GM18861 (cell line): ENCODE results near the gene PRPH.
"Not testable (repeated sequence)": the region's sequence is repeated elsewhere in the genome, so short reads cannot be mapped to it uniquely, and the experiment has no call there.

Experiments used
- ATAC-seq: cut with Tn5 transposase; IDR thresholded peaks from one replicate; pipeline ENCODE4 v1.9.1; 2021; ENCODE audit not compliant: unreplicated experiment

PRPH gene

DNA sequence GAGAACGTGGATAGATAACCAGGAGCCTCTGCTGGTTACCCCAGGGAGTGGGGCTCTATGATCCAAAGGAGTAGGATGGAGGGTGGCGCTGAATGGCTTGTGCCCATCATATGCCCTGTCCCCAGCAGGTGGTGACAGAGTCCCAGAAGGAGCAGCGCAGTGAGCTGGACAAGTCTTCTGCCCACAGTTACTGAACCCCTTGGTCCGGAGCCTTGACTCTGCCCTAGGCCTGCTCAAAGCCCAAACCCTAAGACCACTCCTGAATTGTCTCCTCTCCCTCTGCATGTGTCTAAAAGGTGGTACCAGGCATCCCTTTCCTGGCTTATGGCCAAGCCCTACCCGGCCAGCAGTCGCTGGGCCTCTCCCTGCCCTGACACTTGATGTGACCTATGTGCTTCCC, 3.2 kb downstream of the PRPH start:
- ATAC-seq: no peak

DNA sequence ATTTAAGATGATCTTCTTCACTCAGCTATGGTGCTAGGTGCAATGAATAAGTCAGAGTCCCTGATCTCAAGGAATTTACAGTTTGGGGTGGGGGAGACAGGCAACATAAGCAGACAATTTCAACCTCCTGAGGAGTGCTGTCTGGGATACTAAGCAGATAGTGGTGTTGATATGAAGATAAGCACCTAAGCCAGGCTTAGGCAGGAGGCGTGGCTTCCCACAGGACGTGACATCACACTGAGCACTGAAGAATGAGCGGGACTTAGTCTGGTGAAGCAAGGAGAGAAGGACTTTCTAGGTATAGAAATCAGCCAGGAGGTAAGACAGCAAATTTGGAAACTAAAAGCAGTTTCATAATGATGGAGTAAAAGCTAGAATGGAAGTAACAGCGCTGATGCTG, 6.8 kb downstream of the PRPH start:
- no peak for ATAC-seq

DNA sequence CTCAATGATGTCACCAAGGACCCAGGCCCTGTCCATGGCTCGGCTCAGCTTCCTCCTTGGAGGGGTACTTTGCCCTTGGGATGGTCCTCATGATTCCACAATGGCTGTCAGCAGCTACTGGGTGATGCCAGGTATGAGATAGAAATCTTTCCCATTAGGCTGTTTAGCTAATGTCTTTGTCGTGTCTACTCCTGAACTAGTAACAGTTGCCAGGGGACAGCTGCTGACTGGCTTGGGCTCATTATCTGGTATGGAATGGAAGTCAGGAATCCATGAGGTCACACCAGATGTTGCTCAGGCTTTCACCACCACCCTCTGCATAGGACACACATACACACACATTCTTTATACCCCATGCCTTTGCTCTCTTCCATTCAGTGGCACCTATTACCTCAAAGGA, 9.2 kb downstream of the PRPH start:
- no peak for ATAC-seq

DNA sequence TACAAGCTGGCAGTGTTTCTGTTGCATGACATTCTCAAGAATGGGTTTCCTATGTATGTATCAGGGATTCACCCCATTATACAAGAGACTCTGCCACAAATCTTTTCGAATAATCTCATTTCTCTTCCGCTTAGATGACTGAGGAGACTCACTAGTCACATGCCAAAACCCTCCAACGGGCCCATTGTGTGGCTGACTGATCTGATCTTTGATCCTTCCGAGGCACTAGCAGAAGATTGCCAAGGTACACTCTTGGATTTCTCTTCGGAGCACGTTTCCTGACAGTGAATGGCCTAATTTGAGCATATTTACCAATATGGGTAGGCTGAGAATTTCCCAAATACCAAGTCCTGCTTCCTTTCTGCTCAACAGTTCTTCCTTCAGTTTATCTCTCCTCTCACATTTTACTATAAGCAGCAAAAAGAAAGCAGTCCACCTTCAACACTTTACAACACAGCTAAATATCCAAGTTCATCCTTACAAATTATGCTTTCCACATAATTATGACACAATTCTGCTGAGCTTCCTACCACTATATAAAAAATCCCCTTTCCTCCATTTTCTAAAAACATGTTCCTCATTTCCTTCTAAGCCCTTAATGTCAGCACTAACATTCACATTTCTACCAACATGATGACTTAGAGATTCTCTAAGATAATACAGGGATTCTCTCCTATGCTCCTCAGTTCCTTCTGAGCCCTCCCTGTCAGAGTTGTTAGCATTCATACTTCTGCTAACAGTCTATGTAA, 11.0 kb downstream of the PRPH start:
- ATAC-seq: no peak

DNA sequence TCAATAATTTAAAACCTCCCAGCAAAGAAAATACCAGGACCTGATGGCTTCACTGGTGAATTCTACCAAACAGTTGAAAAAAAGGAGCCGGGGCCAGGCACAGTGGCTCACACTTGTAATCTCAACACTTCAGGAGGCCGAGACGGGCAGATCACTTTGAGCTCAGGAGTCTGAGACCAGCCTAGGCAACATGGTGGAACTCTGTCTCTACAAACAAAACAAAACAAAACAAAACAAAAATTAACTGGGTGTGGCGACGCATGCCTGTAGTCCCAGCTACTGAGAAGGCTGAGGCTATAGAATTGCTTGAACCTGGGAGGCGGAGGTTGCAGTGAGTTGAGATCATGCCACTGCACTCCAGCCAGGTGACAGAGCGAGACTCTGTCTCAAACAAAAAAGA, 14.4 kb downstream of the PRPH start:
- ATAC-seq: no peak

DNA sequence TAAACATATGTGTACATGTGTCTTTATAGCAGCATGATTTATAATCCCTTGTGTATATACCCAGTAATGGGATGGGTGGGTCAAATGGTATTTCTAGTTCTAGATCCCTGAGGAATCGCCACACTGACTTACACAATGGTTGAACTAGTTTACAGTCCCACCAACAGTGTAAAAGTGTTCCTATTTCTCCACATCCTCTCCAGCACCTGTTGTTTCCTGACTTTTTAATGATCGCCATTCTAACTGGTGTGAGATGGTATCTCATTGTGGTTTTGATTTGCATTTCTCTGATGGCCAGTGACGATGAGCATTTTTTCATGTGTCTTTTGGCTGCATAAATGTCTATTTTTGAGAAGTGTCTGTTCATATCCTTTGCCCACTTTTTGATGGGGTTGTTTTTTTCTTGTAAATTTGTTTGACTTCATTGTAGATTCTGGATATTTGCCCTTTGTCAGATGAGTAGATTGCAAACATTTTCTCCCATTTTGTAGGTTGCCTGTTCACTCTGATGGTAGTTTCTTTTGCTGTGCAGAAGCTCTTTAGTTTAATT, 15.6 kb downstream of the PRPH start:
- ATAC-seq: not testable (repeated sequence)

DNA sequence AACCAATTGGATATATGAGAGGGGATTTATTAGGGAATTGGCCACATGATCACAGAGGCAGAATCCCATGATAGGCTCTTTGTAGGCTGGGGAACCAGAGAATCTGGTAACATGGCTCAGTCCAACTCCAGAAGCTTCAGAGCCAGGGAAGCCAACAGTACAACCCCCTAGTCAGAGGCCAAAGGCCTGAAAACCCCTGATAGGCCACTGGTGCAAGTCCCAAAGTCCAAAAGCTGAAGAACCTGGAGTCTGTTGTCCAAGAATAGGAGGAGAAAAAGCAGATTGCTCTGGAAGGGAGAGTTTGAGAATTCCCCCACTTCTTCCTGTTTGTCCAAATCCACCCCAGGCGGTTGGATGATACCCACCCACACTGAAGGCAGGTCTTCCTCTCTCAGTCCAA, 19.9 kb downstream of the PRPH start:
- ATAC-seq: no peak

DNA sequence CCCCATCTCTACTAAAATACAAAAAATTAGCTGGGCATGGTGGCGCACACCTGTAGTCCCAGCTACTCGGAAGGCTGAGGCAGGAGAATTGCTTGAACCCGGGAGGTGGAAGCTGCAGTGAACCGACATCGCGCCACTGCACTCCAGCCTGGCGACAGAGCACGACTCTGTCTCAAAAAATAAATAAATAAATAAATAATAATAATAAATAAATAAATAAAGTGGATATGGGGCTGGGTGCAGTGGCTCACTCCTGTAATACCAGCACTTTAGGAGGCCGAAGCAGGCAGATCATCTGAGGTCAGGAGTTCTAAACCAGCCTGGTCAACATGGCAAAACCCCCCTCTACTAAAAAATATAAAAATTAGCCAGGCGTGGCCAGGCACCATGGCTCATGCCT, 22.2 kb downstream of the PRPH start:
- not testable (repeated sequence) for ATAC-seq

DNA sequence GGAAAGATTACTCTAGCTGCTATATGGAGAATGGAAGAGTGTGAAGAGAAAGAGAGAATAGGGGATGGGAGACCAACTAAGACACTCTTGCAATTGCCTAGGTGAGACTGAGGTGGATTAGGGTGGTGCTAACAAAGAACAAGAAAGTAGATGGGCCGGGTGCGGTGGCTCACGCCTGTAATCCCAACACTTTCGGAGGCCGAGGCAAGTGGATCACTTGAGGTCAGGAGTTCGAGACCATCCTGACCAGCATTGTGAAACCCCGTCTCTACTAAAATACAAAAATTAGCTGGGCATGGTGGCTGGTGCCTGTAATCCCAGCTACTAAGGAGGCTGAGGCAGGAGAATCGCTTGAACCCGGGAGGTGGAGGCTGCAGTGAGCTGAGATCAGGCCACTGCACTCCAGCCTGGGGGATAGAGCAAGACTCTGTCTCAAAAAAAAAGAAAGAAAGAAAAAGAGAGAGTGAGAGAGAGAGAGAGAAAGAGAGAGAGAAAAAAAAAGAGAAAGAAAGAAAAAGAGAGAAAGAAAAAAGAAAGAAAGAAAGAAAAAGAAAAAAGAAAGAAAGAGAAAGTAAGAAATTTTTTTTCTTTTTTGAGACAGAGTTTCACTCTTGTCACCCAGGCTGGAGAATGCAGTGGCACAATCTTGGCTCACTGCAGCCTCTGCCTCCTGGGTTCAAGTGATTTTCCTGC, 25.6 kb downstream of the PRPH start:
- not testable (repeated sequence) for ATAC-seq

DNA sequence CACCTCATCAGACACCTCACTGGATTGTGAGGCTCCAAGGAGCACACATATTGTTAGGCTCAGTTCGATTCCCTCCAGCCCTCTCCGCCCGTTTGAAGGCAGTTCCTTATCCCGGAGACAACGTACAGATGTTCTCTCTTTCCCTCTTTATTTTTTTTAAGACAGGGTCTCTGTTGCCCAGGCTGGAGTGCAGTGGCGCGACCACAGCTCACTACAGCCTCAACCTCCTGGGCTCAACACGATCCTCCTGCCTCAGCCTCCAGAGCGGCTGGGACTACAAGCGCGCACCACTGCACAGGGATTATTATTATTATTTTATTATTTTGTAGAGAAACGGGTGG, 27.4 kb downstream of the PRPH start:
- ATAC-seq: no peak

DNA sequence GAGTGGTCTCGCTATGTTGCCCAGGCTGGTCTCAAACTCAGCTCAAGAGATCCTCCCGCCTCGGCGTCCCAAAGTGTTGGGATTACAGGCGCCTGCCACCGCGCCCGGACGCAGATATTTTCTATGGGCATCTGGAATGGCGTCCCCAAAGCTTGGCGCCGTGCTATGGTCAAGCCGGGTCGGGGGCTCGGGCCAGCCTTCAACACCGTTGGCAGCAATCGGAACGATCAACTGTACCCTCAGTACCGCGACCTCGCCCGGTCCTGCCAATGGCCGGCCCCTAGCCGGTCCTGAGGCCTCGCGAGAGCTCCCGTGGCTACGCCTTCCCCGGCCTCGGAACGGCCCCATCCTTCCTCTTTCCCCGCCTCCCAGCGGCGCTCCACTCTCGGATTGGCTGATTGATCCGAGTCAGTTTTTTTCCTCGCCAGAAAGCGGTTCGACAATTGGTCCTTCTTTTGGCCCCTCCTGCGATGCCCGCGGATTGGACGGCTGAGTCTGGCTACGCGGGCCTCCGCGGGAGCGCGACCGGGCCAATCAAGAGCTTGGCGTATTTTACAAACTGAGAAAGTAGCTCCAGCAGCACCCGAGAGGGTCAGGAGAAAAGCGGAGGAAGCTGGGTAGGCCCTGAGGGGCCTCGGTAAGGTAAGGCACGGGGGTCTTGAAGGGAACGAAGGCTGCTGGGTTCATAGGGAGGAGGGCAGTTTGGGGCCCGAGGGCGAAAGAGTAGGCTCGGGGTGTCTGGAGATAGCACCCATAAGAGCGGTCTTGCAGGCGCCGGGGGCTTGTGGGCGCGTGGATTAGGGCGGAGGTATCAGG, 28.0 kb downstream of the PRPH start, which contains the start of gene TROAP:
TSS of gene TROAP (plus strand) at position 548 of the 816 bp plus-strand sequence. CDS start 354 bp downstream, outside the sequence.
- peak; percentile 96 for ATAC-seq

DNA sequence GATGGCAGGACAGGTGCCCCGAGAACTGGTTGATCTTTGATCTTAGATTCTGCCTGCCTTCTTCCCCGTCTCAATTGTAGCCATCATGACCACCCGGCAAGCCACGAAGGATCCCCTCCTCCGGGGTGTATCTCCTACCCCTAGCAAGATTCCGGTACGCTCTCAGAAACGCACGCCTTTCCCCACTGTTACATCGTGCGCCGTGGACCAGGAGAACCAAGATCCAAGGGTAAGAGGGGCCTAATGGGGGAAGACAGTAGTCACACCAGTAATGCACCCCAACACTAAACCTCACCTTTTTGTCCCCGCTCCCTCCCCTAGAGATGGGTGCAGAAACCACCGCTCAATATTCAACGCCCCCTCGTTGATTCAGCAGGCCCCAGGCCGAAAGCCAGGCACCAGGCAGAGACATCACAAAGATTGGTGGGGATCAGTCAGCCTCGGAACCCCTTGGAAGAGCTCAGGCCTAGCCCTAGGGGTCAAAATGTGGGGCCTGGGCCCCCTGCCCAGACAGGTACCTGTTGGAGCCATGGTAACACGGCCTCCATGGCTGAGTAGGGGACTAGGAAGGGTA, 28.7 kb downstream of the PRPH start:
- no peak for ATAC-seq

DNA sequence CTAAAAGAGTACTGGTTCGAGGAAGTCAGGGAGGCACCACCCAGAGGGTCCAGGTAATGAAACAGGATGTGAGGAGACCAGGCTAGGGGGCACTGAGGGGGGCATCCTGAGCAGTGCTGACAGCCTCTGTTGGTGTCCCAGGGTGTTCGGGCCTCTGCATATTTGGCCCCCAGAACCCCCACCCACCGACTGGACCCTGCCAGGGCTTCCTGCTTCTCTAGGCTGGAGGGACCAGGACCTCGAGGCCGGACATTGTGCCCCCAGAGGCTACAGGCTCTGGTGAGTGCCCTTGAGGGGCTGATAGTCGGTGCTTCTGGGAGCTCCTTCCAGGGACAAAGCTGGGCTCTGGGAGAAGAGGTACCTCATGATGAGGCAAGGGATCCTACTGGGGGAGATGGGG, 30.7 kb downstream of the PRPH start:
- ATAC-seq: no peak

DNA sequence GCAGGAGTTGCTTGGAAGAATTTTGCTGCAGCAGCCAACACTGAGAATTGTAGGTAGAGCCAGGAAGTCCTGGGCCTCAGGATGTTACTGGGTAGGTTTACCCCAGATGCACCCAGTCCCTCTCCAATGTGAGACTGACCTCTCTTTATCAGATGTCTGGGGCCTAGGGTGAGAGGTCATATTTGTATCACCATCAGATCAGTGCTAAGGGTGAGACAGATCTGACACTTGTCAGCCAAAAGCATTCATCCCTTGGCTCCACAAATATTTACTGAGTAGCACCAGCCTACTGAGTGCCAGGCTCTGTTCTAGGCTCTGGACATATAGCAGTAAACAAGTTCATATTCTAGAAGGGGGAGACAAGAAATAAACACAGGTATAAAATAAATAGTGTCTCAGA, 32.4 kb downstream of the PRPH start:
- ATAC-seq: no peak

DNA sequence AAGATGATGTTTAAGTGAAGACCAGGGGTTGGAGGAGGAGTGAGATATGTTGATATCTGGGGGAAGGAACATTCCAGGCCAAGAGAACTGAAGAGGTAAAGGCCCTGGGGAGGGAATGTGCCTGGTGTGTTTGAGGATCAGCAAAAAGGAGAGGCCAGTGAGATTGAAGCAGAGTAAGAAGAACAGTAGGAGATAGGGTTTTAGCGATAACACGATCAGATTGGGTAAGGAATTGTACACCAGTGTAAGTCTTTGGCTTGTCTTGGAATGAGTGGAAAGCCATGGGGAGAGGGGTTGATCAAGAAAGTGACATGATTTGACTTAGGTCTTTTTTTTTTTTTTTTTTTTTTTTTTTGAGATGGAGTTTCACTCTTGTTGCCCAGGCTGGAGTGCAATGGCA, 32.9 kb downstream of the PRPH start:
- no peak for ATAC-seq

DNA sequence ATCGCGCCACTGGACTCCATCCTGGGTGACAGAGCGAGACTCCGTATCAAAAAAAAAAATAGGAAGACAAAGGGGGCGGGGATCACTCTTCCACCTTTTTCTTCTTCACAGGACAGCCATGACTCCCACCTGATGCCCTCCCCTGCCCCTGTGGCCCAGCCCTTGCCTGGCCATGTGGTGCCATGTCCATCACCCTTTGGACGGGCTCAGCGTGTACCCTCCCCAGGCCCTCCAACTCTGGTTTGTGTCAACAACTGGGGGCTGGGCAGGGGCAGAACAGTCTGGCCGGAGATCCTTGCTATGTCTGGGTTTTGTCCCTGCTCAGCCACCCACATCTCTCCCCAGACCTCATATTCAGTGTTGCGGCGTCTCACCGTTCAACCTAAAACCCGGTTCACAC, 33.9 kb downstream of the PRPH start:
- ATAC-seq: no peak

DNA sequence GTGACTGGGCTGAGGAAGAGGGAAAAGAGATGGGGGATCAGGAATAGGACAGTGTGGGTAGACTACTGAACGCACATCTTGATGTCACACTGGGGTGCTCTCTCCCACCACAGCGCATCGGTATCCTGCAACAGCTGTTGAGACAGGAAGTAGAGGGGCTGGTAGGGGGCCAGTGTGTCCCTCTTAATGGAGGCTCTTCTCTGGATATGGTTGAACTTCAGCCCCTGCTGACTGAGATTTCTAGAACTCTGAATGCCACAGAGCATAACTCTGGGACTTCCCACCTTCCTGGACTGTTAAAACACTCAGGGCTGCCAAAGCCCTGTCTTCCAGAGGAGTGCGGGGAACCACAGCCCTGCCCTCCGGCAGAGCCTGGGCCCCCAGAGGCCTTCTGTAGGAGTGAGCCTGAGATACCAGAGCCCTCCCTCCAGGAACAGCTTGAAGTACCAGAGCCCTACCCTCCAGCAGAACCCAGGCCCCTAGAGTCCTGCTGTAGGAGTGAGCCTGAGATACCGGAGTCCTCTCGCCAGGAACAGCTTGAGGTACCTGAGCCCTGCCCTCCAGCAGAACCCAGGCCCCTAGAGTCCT, 35.2 kb downstream of the PRPH start:
- ATAC-seq: no peak

DNA sequence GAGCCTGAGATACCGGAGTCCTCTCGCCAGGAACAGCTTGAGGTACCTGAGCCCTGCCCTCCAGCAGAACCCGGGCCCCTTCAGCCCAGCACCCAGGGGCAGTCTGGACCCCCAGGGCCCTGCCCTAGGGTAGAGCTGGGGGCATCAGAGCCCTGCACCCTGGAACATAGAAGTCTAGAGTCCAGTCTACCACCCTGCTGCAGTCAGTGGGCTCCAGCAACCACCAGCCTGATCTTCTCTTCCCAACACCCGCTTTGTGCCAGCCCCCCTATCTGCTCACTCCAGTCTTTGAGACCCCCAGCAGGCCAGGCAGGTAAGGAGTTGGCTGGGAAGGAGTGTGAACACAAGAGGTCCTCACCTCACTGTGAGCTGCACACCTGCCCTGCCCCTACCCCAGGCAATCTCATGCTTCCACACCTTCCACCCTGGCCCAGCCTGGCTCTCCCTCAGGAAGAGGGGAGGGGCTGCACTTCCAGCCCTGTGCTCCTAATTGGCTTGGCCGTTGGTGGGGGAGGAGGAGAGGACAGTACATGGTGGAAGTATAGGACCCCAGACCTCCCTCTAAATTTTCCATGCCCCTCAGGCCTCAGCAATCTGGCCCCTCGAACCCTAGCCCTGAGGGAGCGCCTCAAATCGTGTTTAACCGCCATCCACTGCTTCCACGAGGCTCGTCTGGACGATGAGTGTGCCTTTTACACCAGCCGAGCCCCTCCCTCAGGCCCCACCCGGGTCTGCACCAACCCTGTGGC, 35.9 kb downstream of the PRPH start:
- no peak for ATAC-seq

DNA sequence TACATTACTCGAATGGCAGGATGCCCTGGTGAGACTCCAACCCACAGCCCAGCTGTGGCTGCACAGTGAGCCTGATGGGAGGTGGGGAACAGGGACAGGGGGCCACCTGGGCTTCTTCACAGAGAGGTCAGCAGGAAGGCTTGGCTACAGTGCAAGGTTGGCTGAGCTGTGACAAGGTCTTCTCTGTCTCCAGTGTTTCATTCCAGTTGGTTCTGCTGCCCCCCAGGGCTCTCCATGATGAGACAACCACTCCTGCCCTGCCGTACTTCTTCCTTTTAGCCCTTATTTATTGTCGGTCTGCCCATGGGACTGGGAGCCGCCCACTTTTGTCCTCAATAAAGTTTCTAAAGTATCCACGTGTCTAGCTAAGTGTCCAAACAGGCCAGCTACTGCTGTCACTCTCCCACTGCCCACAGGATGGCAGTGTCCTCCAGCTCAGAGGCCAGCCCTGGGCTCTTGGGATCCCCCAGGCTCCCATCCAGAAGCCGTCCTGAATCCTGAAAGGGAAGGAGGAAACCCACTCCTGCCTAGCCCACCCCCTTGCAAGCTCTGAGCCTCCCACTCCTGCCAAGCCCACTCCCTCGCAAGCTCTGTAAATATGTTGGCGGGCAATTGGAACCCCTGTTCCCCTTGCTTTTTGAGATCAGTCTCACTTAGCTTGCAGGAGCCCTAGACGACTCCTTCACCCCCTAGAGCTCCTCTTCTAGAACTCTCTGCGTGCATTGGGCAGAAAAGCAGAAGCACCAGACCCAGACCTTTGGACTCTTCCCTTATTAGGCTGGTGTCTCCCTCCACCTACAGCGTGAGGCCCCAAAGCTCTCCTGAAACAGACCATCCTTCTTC, 36.7 kb downstream of the PRPH start:
- ATAC-seq: no peak
